ENCODE measurements around the gene UBB.

Gene UBB

GRCh38 chr17:16419074-16419928, 38.4 kb downstream of the UBB start:
- no peak for TF ChIP-seq ZNF274 (IDR thresholded peaks at IDR 0.05; ENCODE audit: low read depth, low read length)
- H3K4me3 ChIP-seq (ENCODE audit: low read length), result peak overlapping the region; percentile 16; the same call in 1 of the 2 replicates

- H3K4me3 ChIP-seq (ENCODE audit: low read length), result no peak overlapping the region; the same call in 1 of the 2 replicates
- TF ChIP-seq ZNF274 (IDR thresholded peaks at IDR 0.05; ENCODE audit: low read depth, low read length), result no peak
These were observed 39.0 kb downstream of the UBB start for GRCh38 chr17:16419929-16420271.

- H3K4me3 ChIP-seq (ENCODE audit: low read length), result no peak overlapping the region
These were observed 41.5 kb downstream of the UBB start for GRCh38 chr17:16422416-16422815.

GRCh38 chr17:16423226-16423872, 42.5 kb downstream of the UBB start:
- no peak for TF ChIP-seq ZNF274 (IDR thresholded peaks at IDR 0.05; ENCODE audit: low read depth, low read length)
- H3K4me3 ChIP-seq (ENCODE audit: low read length), result no peak overlapping the region

More at GRCh38 chr17:16422416-16422815, 41.5 kb downstream of the UBB start:
- no peak for TF ChIP-seq ZNF274 (IDR thresholded peaks at IDR 0.05; ENCODE audit: low read depth, low read length)

- TF ChIP-seq ZNF274 (IDR thresholded peaks at IDR 0.05; ENCODE audit: low read depth, low read length), result no peak
- no peak overlapping the region for H3K4me3 ChIP-seq (ENCODE audit: low read length)
These were observed 44.3 kb downstream of the UBB start for GRCh38 chr17:16425202-16425601.

GRCh38 chr17:16425698-16426659, 45.1 kb downstream of the UBB start:
- H3K4me3 ChIP-seq (ENCODE audit: low read length), result no peak overlapping the region
- TF ChIP-seq ZNF274 (IDR thresholded peaks at IDR 0.05; ENCODE audit: low read depth, low read length), result no peak

- H3K4me3 ChIP-seq (ENCODE audit: low read length), result no peak overlapping the region
- no peak for TF ChIP-seq ZNF274 (IDR thresholded peaks at IDR 0.05; ENCODE audit: low read depth, low read length)
These were observed 46.1 kb downstream of the UBB start for GRCh38 chr17:16427020-16427419.

- no peak overlapping the region for H3K4me3 ChIP-seq (ENCODE audit: low read length)
- no peak for TF ChIP-seq ZNF274 (IDR thresholded peaks at IDR 0.05; ENCODE audit: low read depth, low read length)
These were observed 47.4 kb downstream of the UBB start for GRCh38 chr17:16428098-16428882.

- H3K4me3 ChIP-seq (ENCODE audit: low read length), result no peak overlapping the region
- no peak for TF ChIP-seq ZNF274 (IDR thresholded peaks at IDR 0.05; ENCODE audit: low read depth, low read length)
These were observed 48.2 kb downstream of the UBB start for GRCh38 chr17:16429083-16429482.

- TF ChIP-seq ZNF274 (IDR thresholded peaks at IDR 0.05; ENCODE audit: low read depth, low read length), result no peak
These were observed 49.8 kb downstream of the UBB start for GRCh38 chr17:16430650-16431049.

GRCh38 chr17:16432017-16432416, 51.1 kb downstream of the UBB start:
- no peak for TF ChIP-seq ZNF274 (IDR thresholded peaks at IDR 0.05; ENCODE audit: low read depth, low read length)
- no peak overlapping the region for H3K4me3 ChIP-seq (ENCODE audit: low read length)

More at GRCh38 chr17:16430650-16431049, 49.8 kb downstream of the UBB start:
- no peak overlapping the region for H3K4me3 ChIP-seq (ENCODE audit: low read length)
